A549 (cell line): ENCODE results near the gene SMG5.

Experiments used
- BHLHE40 ChIP-seq: IDR thresholded peaks from 2 replicates; pipeline ENCODE4 v1.6.1; 2012; ENCODE audit warnings: low read depth, low read length, inconsistent platforms
- CEBPB ChIP-seq, 2 experiments: fragments of >200 bp in 1 of 2; sonication (Bioruptor Twin) in 1 of 2; formaldehyde crosslinking in 1 of 2; IDR thresholded peaks; 2 replicates each; pipeline ENCODE4 v1.6.1; 2012 to 2016
- EHMT2 ChIP-seq: fragments of 200-600 bp; sonication (generic); IDR thresholded peaks from 2 replicates; pipeline ENCODE4 v1.6.1; 2016; ENCODE audit warnings: antibody characterized with exemption, low read depth, mild to moderate bottlenecking, moderate library complexity
- JUN ChIP-seq, 2 experiments: fragments of >200 bp; sonication (Bioruptor Twin); formaldehyde crosslinking; IDR thresholded peaks; 2 replicates in 1 of 2; 3 replicates in 1 of 2; pipeline ENCODE4 v1.6.1; 2016 to 2017
- KDM1A ChIP-seq: fragments of 200-600 bp; sonication (generic); IDR thresholded peaks from 2 replicates; pipeline ENCODE4 v1.6.1; 2016; ENCODE audit warnings: low read depth, mild to moderate bottlenecking
- MAX ChIP-seq: IDR thresholded peaks from 2 replicates; pipeline ENCODE4 v1.6.1; 2012
- MYC ChIP-seq: IDR thresholded peaks from 2 replicates; pipeline ENCODE4 v1.6.1; 2012; ENCODE audit warnings: mild to moderate bottlenecking, inconsistent platforms, low read length, improper control_type of control experiment, borderline replicate concordance
- POLR2A ChIP-seq: IDR thresholded peaks from 2 replicates; pipeline ENCODE4 v1.6.1; 2012; ENCODE audit warnings: mild to moderate bottlenecking, low read length
- REST ChIP-seq: fragments of 200-600 bp; sonication (generic); IDR thresholded peaks from 2 replicates; pipeline ENCODE4 v1.6.1; 2016; ENCODE audit warnings: antibody characterized with exemption, mild to moderate bottlenecking, moderate library complexity
- RFX5 ChIP-seq: fragments of 450-650 bp; IDR thresholded peaks from 2 replicates; pipeline ENCODE4 v1.7.1; 2014; ENCODE audit warnings: antibody characterized with exemption, mild to moderate bottlenecking, moderate library complexity
- SMC3 ChIP-seq: fragments of >200 bp; sonication (Bioruptor Twin); formaldehyde crosslinking; IDR thresholded peaks from 3 replicates; pipeline ENCODE4 v1.6.1; 2018; ENCODE audit warnings: inconsistent platforms
- ZFP36 ChIP-seq: fragments of 450-650 bp; IDR thresholded peaks from 2 replicates; pipeline ENCODE4 v1.6.1; 2014; ENCODE audit warnings: borderline replicate concordance; ENCODE audit not compliant: partially characterized antibody
- TF ChIP-seq, protein P1 (sequence below): fragments of >200 bp; sonication (Bioruptor Twin); formaldehyde crosslinking; IDR thresholded peaks from 3 replicates; pipeline ENCODE4 v1.5.1; 2016

DNA sequence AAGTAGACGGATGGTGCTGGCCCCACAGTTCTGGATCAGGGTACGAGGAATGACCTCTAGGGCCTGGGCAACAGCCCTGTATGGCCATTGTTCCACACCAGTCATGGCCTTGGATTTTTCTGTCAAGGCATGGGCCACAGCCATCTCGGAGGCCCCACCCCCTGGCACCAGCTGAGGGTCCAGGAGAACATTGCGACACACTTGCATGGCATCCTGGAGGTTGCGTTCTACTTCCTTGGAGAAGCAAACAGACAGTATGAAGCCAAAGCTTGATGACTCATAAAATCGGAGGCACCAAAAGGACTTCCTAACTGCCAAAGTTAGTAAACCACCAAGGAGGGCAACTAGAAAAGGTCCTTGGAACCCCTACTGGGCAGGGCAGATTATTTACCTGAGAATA, 28.3 kb upstream of the SMG5 start:
- TF ChIP-seq, protein P1, sequence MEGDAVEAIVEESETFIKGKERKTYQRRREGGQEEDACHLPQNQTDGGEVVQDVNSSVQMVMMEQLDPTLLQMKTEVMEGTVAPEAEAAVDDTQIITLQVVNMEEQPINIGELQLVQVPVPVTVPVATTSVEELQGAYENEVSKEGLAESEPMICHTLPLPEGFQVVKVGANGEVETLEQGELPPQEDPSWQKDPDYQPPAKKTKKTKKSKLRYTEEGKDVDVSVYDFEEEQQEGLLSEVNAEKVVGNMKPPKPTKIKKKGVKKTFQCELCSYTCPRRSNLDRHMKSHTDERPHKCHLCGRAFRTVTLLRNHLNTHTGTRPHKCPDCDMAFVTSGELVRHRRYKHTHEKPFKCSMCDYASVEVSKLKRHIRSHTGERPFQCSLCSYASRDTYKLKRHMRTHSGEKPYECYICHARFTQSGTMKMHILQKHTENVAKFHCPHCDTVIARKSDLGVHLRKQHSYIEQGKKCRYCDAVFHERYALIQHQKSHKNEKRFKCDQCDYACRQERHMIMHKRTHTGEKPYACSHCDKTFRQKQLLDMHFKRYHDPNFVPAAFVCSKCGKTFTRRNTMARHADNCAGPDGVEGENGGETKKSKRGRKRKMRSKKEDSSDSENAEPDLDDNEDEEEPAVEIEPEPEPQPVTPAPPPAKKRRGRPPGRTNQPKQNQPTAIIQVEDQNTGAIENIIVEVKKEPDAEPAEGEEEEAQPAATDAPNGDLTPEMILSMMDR = no peak
- TF ChIP-seq POLR2A (no peak), ZFP36 (no peak), MYC (no peak), SMC3 (no peak), REST (no peak), CEBPB (IDR thresholded peaks at IDR 0.05) (peak; percentile 53 to 91; a peak in 3 of 4 replicates), RFX5 (no peak), BHLHE40 (no peak), EHMT2 (no peak), KDM1A (no peak), MAX (no peak), JUN (IDR thresholded peaks at IDR 0.05) (no peak)
